GM21737 (cell line): ENCODE data around the gene VPS51.
"Not testable (repeated sequence)": the region's sequence is repeated elsewhere in the genome, so short reads cannot be mapped to it uniquely, and the experiment has no call there.

Source experiments
- ATAC-seq: cut with Tn5 transposase; IDR thresholded peaks from one replicate; pipeline ENCODE4 v1.9.1; 2021; ENCODE audit warnings: mild to moderate bottlenecking, moderate library complexity; ENCODE audit not compliant: unreplicated experiment

The VPS51 gene

DNA sequence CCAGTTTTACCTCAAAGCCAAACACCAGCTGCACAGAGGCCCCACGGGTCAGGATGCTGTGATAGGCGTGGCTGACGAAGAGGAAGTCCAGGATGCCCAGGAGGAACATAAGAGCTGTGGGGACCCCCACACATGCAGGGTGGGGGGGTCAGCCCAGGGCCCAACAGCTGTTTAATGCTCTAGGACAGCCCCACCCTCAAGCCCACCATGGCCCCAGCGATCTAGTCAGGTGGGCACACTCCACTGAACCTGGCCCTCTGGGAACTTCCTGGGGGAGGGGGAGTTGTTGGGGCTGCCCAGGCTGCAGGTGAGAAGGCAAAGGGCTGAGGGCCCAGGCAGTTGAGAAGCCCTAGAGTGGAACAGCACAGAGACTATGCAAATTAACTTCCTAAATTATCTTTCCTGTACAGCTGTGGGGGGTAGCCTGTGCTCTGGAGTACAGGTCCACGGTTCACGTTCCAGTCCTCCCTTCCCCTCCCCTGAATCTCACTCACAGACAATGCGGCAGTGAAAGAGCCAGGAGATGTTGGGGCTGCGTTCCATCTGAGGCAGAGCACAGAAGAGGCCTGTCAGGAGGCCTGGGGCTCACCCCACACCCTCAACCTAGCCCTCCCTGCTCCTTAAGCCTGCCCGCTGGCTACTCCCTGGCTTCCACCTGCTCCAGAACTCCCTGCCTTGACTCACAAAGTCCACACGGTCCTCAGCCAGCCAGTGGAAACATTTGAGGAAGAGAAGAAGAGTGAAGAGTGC lies 36.4 kb downstream of the VPS51 start:
- ATAC-seq = peak; percentile 25

DNA sequence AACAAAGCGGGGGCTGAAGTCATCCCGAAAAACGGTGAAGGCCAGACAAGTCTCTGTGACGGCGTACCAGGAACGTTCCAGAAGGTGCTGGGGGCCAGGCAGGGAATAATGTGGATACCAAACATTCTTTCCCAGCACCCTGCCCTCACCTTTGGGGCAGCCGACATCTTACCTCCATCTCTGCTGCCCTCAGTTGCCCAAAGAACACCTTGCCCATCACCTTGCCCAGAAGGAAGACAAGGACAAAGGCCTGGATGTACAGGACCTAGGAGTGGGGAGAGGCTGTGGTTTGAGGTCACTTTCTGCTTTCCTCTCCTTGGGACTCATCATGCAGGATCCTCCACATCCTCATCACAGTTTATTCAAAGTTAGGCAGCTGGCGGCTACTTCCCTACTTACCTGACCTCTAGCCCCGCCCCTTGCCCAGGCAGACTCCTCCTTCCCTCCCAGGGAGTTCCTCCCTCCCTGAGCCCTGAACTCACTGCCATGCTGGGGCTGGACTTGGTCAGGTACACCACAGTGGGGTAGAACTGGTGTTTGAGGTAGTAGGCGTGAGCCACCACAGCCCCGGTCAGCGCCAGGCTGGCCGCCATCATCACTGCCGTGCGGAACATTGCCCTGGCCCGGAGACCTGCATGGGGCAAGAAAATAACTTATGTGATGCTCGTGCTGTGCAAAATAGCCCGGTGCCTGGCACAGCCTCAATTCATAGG lies 37.1 kb downstream of the VPS51 start:
- ATAC-seq = no peak

DNA sequence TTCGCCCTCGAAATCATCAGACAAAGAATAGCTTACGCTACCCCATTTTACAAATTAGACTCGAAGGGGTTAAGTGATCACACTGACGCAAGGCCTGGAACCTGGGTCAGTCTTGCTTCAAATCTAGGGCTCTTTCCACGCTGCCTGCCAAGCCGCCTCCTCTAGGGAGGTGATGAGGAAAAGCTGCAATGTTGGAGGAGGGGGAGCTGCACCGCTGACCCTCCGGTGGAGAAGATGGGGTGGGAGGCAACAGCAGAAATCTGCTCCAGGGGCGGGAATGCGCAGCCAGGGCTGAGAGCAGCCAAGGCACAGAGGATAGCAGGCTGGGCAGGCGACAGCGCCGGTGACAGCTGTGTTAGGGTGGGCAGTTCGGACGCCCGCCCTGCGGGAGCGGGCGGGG lies 37.7 kb downstream of the VPS51 start:
- no peak for ATAC-seq

DNA sequence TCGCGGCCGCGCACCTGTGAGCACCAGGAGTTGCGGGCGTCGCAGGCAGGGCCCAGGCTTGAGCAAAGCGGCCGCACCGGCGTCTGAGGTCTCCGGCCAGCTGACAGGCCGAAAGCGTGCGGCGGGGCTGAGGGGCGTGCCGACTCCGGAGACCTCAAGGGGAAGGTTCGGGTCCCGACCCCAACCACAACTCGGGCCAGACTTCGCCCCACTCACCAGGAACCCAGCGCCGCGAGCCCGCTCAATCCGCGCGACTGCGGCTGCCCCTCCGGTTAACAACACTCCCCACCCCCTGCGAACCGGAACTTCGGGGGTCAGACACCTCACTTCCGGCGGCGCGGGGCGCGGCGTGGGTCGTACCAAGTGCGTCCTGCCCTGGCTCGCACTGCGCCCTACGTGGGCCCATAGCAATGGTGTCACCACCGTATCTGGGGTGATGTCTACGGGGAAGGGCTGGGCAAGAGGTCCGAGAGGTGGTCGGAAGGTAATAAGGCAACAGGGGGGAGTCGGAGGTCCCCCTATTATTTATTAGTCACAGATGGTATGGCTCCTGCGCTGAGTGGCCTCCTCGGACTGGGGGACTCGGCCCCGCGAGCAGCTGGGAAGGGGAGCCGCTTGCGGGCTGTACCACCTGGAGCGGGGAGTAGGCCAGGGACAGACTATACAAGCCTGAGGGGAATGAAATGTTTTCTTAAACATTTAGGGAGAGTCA lies 38.4 kb downstream of the VPS51 start, which contains the start of gene SYVN1:
TSS of gene SYVN1 (minus strand) at position 280 of the 712 bp plus-strand sequence. CDS start 918 bp downstream, outside the sequence.
- peak; percentile 50 for ATAC-seq

DNA sequence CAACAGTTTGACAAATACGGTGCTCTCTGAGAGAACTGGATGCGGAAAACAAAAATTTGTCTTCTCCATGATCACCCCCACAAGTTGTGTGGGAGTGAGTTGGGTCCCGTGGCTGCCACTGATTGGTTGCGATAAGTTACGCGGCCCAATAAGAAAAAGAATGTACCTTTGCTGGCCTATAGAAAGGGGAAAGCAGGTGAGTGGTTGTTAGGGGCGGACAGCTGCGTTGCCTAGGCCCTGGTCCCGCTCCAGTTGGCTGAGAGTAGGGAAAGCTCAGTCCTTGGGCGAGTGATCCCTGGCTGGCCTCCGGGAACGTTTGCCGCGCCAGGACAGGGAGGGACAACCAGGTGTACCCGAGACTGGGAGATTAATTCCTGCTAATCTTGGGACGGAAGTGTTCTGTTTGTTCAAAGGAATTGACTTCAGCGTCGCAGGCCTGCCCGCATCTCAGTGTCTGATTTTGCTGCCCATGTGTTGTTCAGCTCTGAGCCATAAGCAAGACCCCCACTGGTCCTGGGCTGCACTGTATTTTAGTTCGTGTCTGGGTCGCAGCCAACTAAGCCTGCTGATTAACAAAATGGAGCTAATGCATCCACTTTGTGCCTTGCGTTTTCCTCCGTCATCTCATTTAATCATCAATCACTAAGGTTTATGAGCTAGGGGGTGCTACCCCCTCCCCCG lies 39.1 kb downstream of the VPS51 start:
- peak; percentile 60 for ATAC-seq

DNA sequence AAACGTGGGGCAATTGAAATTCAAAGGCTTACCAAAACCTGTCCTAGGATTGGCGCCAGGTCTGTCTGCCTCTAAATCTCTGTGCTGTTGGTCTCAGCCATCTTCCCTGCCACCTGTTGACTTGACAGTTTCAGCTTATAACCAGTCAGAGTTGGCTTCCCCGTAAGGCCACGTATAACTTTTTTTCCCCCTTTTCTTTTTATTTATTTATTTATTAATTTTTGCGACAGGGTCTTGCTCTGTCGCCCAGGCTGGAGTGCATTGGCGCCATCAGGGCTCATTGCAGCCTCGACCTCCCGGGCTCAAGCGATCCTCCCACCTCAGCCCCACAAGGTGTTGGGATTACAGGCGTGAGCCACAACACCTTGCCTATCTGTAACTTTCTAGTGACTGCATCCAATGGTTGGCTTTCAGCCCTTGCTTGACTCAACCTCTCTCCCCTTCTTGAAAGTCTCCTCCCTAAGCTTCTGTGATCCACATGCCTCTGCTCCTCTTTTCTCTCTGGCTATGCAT lies 39.7 kb downstream of the VPS51 start:
- no peak for ATAC-seq

DNA sequence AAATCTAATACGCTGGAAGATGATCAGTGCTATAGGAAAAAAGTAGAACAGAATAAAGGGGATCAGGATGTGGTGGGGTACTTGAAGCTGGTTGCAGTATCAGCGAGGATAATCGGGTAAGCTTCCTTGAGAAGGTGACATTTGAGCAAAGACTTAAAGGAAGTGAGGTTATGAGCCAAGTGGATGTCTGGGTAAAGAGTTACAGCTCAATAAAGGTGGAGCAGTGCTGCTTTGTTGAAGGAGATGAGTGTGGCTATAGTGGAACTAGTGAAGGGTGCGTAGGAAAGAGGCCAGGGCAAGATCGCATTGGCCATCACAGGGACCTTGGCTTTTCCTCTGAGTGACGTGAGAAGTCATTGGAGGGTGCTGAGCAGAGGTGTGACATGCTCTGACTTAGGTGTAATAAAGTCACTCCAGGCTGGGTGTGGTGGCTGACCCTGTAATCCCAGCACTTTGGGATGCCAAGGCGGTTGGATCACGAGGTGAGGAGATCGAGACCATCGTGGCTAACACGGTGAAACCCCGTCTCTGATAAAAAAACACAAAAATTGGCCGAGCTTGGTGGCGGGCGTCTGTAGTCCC lies 40.6 kb downstream of the VPS51 start:
- no peak for ATAC-seq

DNA sequence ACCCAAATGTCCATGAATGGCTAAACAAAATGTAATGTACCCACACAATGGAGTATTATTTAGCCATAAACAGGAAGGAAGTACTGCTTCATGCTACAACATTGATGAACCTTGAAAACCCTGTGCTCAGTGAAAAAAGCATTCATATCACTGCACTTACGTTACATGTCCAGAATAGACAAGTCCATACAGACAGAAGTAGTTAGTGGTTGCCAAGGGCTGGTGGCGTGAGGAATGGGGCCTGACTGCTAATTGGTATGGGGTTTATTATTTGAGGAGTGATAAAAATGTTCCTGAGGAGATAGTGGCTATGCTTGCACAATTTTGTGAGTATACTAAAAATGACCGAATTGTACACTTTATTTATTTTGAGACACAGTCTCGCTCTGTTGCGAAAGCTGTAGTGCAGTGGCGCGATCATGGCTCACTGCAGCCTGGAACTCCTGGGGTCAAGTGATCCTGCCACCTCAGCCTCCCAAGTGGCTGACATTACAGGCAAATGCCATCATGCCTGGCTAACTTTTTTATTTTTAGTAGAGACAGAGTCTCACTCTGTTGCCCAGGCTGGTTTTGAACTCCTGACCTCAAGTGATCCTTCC lies 46.0 kb downstream of the VPS51 start:
- no peak for ATAC-seq

DNA sequence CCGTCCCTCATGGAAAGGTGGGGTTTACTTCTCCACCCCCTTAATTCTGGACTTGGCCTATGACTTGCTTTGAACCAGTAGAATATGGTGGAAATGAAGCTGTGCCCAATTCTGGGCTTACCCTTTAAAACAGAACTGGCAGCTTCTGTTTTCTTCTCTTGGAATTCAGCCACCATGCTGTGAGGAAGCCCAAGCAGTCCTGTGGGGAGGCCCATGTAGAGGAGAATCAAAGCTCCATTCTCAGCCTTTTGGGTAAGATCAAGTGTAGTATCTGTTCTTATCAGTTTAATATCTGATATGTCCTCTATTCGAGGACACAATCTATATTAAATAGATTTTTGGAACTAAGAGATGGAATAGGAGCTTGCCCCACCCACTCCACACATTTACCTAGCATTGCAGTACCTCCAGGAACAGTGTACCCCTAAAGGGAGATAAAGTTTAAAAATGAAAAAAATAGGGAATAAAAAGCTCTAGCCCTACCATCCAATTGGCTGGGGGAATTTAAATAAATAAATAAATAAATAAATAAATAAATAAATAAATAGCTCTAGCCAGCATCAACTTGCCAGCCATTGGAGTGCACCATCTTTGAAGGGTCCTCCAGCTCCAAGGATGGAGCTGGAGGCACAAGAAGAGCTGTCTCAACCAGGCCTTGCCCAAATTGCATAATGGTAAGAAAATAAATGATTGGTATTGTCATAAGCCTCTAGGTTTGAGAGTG lies 51.5 kb downstream of the VPS51 start:
- no peak for ATAC-seq

DNA sequence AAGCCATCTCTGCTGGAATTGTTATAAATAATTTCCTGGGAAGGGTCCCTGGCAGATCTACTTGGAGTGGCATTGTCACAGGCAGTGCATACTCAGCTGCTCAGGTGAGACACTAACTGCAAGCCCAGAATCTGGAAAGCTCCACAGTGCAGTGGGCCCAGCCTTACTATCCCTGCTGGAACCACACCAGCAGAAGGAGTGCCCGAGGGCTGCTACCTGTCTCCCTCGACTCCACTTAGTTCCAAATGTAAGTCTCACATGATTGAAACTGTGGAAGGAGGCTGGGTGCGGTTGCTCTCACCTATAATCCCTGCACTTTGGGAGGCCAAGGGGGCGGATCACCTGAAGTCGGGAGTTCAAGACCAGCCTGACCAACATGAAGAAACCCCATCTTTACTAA lies 52.6 kb downstream of the VPS51 start:
- no peak for ATAC-seq

DNA sequence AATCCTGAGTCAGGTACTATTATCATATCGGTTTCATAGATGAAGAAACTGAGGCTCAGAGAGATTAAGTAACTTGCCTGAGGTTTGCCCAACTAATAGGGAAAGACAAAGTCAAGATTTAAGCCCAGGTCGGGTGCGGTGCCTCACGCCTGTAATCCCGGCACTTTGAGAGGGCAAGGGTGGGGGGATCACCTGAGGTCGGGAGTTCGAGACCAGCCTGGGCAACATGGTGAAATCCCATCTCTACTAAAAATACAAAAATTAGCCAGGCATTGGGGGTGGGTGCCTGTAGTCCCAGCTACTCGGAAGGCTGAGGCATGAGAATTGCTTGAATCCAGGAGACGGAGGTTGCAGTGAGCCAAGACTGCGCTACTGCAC lies 54.1 kb downstream of the VPS51 start:
- ATAC-seq = not testable (repeated sequence)

DNA sequence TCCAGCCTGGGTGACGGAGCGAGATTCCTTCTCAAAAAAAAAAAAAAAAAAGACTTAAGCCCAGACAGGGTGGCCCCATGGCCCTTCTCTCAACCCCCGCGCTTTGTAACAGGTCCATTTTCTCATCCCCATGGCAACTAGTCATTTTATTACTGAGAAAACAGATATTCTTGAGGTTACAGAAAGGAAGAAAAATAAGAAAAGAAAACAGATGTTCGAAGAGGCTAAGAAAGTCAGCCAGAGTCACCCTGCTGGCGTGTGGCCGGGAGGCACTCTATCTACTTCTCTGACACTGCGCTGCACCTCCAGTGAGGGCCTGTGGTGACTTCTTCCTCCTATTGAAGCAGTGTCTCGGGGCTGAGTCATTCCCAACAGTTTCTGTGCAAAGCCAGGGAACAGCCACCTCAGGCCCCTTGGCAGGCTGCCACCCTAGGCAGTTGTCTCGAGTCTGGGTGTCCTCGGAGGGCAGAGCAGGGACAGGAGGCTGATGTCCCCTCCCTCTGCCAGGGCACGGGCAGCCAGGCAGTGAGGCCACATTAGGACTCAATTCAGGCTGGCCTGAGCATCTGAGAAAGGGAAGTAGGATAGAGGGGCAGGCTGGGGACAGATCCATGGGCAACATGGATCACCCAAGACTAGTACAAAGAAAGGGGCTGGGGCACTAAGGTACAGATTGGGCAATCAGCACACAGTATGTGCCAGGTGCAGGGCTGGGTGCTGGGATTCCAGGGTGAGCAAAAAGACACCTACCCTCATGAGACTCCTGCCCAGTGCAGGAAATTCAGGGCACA lies 54.7 kb downstream of the VPS51 start:
- ATAC-seq = no peak

DNA sequence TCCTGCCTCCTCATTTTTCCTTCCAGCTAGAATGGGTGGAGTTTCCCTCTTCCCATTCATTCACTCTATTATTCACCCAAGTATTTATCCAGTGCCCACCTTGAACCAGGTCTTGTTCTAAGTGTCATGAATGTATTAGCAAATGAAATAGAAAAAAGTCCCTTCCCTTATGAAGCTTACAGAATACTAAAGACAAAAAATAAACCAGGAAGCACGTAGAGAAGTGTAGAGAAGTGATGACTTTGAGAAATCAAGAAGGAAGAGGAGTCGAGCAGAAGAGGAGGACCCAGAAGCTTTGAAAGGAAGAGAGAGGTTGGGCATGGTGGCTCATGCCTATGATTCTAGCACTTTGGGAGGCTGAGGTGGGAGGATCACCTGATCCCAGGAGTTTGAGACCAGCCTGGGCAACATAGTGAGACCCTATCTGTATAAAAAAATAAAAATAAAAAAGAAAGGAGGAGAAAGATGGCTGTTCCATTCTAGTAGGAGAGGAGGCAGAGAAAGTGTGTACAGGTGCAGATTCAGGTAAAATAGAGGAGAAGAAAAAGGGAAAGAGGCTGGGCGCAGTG lies 55.4 kb downstream of the VPS51 start:
- no peak for ATAC-seq

DNA sequence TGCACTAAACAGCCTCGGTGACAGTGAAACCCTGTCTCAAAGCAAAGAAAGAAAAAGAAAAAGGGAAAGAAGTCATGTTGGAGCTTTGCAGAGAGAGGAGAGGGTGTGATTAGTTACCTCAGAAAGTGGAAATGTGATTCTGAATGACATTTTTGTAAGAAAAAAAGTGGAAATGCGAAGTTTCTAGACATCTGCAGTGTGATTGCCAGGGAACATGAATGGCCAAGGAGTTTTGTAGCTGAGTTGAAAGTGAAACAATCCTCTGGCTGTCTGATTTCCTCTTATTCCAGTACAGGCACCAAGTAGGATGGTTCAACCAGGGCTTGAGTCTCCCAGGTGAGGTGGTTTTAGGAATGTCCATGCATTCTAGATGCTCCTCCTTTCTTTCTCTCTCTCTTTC lies 56.1 kb downstream of the VPS51 start:
- ATAC-seq = no peak

DNA sequence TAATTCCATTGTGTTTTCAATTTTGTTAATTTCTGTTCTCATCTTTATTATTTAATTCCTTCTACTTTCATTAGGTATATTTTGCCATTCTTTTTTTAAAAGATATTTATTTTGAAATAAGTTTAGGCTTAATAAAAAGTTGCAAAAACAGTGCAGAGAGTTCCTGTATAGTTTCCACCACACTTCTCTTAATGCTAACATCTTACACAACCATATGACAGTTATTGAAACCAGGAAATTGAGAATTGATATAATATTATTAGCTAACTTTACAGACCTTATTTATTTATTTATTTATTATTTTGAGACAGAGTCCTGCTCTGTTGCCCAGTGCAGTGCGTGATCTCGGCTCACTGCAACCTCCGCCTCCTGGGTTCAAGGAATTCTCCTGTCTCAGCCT lies 60.2 kb downstream of the VPS51 start:
- ATAC-seq = no peak

DNA sequence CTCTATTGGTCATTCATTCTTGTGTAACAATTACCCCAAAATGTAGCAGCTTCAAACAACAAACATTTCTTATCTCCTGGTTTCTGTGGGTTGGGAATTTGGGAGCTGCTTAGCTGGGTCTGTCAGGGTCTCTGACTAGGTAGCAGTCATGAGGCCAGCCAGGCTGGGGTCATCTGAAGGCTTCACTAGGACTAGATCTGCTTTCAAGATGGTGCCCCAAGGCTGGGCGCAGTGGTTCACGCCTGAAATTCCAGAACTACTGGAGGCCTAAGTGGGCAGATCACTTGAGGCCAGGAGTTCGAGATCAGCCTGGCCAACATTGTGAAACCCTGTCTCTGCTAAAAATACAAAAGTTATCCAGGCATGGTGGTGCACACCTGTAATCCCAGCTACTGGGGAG lies 60.9 kb downstream of the VPS51 start:
- no peak for ATAC-seq

DNA sequence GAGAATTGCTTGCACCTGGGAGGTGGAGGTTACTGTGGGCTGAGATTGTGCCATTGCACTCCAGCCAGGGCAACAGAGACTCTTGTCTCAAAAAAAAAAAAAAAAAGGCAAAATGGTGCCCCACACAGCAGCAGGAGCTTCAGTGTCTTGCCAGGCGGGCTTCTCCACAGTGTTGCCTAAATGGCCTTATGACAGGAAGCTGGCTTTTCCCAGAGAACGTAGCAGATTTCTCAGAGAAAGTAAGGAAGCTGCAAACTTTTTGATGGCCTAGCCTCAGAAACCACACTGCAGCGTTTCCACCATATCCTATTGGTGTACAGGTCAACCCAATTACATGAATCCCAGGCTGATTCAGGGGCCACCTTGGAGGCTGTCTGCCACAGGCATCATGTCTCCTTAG lies 61.3 kb downstream of the VPS51 start:
- ATAC-seq = no peak

DNA sequence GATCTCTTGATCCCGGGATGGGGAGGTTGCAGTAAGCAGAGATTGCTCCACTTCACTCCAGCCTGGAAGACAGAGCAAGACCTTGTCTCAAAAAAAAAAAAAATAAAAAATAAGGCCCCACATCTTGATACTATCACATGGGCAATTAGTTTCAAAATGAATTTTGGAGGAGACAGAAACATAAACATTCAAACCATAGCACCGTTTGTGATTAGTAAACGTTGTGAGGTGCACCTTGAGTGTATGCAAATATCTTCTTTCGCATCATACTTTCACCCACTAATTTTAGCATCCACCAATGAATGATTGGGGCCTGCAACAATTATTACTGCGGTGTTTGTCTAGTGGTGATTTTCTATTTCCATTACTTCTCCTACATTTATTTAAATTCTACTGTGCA lies 63.0 kb downstream of the VPS51 start:
- ATAC-seq = peak; percentile 60

DNA sequence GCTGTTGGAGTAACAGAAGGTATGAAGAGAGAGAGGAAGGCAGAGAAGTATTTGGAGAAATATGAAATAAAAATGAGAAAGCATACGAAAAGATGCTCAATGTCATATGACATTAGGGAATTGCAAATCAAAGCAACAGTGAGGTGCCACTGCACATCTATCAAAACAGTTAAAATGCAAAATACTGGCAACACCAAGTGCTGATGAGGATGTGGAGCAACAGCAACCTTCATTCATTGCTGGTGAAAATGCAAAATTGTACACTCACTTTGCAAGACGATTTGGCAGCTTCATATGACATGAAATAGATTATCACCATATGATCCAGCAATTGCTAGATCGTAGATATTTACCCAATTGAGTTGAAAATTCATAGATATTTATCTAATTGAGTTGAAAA lies 64.6 kb downstream of the VPS51 start:
- ATAC-seq = no peak
